HG03045 (cell line): ENCODE measurements around the gene PLA2G4D.
"Not testable (repeated sequence)": the region's sequence is repeated elsewhere in the genome, so short reads cannot be mapped to it uniquely, and the experiment has no call there.

Source experiments
- ATAC-seq: cut with Tn5 transposase; IDR thresholded peaks from one replicate; pipeline ENCODE4 v1.9.1; 2021; ENCODE audit warnings: mild to moderate bottlenecking, moderate library complexity; ENCODE audit not compliant: unreplicated experiment

Gene PLA2G4D

DNA sequence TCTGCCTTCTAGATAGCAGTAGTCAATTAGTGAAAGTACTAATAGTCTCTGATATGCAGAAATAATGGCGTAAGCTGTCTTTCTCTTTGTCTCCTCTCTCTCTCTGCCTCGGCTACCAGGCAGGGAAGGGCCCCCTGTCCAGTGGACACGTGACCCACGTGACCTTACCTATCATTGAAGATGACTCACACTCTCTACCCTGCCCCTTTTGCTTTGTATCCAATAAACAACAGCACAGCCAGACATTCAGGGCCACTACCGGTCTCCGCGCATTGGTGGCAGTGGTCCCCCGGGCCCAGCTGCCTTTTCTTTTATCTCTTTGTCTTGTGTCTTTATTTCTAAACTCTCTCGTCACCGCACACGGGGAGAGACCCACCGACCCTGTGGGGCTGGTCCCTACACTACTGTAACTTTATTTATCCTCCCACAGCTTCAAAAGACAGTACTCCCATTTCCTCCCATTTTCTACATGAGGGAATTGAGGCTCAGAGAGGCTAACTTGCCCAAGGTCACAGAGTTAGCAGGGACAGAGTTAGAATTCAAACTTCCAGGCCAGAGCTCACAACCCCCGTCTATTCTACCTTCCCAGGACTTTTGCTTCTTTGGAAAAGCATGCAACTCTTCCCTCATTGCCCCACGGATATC lies 2.5 kb downstream of the PLA2G4D start:
- ATAC-seq: not testable (repeated sequence)

GRCh38 chr15:42090781-42091180 lies 3.6 kb downstream of the PLA2G4D start:
- ATAC-seq: no peak

DNA sequence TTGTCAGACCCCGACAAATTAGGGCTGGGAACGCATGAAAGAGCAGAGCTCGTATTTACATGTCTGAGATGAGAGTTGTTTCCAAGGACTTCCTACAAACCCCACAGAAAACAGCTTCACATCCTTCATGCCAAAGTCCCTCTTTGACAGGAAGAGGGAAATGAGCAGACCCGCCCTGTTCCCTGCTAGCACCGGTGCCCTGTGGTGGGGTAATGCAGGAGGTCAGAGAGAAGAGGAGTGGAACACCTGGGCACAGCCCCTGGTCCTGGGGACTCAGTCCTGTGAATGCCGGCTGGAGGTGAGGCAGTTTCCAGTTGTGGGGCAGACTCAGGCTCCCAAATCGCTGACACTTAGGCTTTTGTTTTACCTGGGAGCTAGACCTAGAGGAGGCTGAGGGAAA lies 4.0 kb downstream of the PLA2G4D start:
- no peak for ATAC-seq

- ATAC-seq: no peak
Observed at GRCh38 chr15:42089942-42090341, 4.4 kb downstream of the PLA2G4D start.

- ATAC-seq: no peak
Observed at GRCh38 chr15:42088801-42089640, 5.3 kb downstream of the PLA2G4D start.

DNA sequence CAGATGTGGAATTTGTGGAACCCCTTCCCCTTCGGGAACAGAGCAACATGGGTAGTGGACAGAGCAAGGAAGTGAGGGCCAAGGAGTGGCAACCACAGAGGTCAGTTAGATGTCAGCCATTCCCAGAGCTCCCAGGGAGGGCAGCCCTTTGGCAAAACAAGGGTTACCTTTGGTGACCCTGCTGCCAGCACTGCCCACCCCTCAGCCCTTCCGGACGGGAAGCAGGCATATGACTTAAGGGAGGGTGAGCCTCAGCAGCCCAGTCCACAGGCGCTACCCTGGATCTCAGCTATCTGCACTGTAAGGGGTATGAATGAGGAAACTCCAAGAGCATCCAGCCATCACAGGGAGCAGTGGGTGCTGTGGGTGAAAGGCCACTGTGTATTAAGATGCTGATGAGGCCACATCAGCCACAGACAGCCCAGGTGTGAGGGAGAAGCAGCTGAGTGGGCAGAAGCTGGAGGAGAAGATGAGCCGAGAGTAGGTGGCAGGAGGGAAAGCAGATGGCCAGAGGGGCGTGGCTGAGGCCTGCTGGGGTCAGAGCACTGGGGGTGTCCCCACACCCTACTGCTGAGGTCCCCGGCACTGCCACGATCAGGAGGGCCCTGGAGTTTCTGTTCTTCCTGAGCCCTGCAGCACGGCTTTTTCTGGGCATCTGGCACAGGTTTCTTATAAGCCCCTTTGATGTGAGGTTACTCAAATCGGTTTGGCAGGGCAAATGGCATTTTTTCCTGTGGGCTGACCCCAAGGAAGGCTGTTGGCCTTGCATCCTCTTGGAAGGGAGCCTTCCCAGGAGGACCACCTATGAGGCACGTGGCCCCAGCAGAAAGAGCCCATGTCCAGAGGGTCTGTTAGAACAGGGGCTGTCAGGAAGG lies 6.2 kb downstream of the PLA2G4D start:
- ATAC-seq: no peak

DNA sequence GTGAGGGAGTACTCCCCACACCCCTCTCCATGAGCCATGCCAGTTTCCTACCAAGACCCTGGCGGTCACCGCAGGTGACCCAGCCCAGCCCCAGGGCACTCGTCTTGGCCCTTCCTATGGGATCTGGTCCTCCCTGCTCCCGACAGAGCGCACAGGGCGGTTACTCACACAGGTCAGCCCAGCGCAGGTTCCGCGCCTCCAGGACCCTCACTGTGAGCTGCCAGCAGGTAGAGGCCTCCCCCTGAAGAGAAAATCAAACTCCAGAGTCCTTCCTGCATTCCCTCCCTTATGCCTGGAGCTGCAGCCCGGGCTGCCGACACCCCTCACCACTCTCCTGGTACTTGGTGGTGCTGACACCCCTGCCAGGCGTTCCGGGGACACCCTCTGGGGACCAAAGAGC lies 6.9 kb downstream of the PLA2G4D start:
- ATAC-seq: no peak

- no peak for ATAC-seq
Observed at GRCh38 chr15:42085721-42086120, 8.6 kb downstream of the PLA2G4D start.

- ATAC-seq: no peak
Observed at GRCh38 chr15:42085236-42085605, 9.1 kb downstream of the PLA2G4D start.

- no peak for ATAC-seq
Observed at GRCh38 chr15:42084465-42085235, 9.7 kb downstream of the PLA2G4D start.

- ATAC-seq: no peak
Observed at GRCh38 chr15:42083916-42084315, 10.4 kb downstream of the PLA2G4D start.

- no peak for ATAC-seq
Observed at GRCh38 chr15:42083605-42083908, 10.8 kb downstream of the PLA2G4D start.

- no peak for ATAC-seq
Observed at GRCh38 chr15:42082823-42083604, 11.3 kb downstream of the PLA2G4D start.

DNA sequence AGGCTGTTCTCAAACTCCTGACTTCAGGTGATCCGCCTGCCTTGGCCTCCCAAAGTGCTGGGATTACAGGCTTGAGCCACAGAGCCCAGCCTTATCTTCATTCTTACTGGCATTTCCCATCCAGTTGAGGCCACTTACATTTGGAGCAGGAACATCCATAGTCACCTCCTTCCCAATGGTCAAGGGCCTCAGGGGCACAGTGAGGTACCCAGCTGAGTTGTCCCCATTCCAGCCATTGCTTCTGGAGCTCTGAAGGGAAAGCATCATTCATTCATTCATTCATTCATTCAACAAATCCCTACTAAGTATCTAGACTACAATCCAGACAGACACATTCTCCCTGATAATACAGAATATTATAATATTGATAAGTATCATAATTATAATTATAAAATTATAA lies 12.2 kb downstream of the PLA2G4D start:
- ATAC-seq: no peak

GRCh38 chr15:42080919-42081830 lies 13.2 kb downstream of the PLA2G4D start:
- no peak for ATAC-seq

DNA sequence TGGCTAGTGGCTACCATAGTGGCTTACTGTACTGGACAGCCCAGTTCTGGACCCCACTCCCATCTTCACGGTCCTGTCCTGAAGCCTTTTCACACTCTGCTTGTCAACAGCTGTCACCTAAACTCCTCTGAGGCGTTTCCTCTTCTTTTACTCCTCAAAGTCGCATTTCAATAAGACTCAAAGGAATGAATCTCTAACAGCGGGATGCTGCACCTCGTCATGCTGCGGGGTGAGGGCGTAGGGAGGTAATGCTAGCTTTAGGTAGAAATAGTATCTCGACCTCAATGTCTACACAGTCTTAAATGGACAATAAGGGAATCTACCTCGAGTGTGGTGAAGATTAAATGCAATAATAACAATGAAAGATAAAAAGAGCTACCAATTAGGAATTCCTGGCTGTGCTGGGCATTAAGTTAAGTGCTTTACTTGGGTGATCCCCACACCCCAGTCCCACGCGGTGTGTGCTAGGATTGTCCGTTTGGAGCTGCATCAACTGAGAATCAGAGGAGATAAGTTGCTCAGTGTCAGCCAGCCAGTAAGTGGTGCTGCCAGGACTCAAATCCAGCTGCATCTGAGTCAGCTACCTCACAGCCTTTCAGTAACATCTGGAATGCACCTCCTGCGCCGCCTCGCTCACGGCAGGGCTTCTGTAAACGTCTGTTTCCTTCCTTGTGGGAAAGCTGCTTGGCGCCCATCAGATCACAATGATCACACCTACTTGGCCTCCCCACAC lies 14.0 kb downstream of the PLA2G4D start:
- ATAC-seq: no peak

- no peak for ATAC-seq
Observed at GRCh38 chr15:42079401-42079908, 14.9 kb downstream of the PLA2G4D start.

DNA sequence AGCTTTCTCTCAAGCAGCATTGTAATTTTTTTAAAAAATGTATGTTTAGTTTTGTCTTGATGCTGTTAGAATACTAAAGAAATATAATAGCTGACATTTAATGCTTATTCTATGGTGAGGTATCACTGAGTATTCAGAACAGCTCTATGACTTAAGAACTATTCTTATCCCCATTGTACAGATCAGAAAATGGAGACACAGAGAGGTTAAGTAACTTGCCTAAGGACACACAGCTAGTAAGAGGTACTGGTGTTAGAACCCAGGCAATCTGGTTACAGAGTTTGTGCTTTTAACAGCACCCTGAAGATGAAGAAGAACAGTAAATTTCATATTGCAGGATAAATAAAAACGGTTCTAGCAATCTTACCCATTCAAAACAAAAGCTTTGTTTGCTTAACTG lies 15.5 kb downstream of the PLA2G4D start:
- ATAC-seq: no peak
